RWPE1 (cell line): Measurements from ENCODE around the gene WWTR1.

Source experiments
- CTCF ChIA-PET: fragments of 350-600 bp; sonication (Branson Sonifier 250); formaldehyde crosslinking; extraction: SDS; loops from one replicate; lab custom pipeline; 2021; lab: Yijun Ruan, JAX
- POLR2A ChIA-PET: fragments of 400-600 bp; formaldehyde crosslinking; extraction: SDS; loops from one replicate; lab custom pipeline; 2020; ENCODE audit warnings: antibody characterized with exemption; ENCODE audit not compliant: low non-redundant PET; lab: Yijun Ruan, JAX
- DNase-seq: peaks from one replicate; pipeline ENCODE4 v3.0.0; 2012; ENCODE audit warnings: low spot score
- H3K27ac ChIP-seq: fragments of 450-650 bp; 2 replicates; pipeline ENCODE4 v1.5.1; 2017
- TF ChIP-seq, protein P1 (sequence below): fragments of 450-650 bp; conservative IDR thresholded peaks from 2 replicates; pipeline ENCODE4 v1.5.1; 2017; ENCODE audit warnings: low read depth, mild to moderate bottlenecking

The WWTR1 gene

DNA sequence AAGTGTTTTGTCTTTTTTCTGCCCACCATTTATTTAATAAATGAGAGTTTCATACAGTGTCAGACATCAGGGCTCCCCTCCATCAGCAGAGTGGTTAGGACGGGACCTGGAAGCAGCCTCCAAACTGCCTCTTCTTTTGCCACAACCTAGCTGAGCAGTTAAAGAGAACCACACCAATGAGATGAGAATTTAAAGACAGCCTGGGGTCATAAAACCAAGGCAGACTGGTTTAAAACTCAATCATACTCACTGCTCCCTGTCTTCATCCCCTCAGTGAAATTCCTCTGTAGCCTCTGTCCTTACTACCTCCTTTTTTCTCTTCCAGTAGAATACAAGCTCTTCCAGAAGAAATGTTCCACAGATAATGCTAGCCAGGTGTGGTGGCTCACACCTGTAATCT is 78.7 kb downstream of the WWTR1 start:
- ChIA-PET POLR2A (no interaction called here), CTCF (no interaction called here)
- TF ChIP-seq, protein P1, sequence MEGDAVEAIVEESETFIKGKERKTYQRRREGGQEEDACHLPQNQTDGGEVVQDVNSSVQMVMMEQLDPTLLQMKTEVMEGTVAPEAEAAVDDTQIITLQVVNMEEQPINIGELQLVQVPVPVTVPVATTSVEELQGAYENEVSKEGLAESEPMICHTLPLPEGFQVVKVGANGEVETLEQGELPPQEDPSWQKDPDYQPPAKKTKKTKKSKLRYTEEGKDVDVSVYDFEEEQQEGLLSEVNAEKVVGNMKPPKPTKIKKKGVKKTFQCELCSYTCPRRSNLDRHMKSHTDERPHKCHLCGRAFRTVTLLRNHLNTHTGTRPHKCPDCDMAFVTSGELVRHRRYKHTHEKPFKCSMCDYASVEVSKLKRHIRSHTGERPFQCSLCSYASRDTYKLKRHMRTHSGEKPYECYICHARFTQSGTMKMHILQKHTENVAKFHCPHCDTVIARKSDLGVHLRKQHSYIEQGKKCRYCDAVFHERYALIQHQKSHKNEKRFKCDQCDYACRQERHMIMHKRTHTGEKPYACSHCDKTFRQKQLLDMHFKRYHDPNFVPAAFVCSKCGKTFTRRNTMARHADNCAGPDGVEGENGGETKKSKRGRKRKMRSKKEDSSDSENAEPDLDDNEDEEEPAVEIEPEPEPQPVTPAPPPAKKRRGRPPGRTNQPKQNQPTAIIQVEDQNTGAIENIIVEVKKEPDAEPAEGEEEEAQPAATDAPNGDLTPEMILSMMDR: no peak
- H3K27ac ChIP-seq: peak overlapping the region; percentile 44; the same call in 1 of the 2 replicates
- no peak for DNase-seq

DNA sequence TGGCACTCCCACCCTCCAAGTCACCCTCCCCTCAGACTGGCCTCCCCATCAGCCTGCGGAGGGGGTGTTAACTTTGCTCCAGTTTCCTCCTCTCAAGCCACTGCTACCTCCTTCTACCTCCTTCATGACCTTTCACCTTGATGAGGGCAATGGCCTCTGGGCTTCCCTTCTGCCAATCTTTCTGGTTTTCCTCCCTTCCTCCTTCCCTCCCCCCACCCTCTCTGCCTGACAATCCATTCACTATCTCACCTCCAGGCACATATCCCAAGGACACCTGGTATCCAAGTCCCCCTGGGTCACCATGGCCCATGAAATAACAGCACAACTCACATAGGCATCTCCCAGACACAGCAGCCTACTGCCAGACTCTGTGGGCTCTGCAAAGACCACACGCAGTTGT is 80.0 kb downstream of the WWTR1 start:
- ChIA-PET CTCF (no interaction called here), POLR2A (no interaction called here)
- peak overlapping the region; percentile 13; the same call in 1 of the 2 replicates for H3K27ac ChIP-seq
- DNase-seq: no peak
- TF ChIP-seq, protein P1: no peak

DNA sequence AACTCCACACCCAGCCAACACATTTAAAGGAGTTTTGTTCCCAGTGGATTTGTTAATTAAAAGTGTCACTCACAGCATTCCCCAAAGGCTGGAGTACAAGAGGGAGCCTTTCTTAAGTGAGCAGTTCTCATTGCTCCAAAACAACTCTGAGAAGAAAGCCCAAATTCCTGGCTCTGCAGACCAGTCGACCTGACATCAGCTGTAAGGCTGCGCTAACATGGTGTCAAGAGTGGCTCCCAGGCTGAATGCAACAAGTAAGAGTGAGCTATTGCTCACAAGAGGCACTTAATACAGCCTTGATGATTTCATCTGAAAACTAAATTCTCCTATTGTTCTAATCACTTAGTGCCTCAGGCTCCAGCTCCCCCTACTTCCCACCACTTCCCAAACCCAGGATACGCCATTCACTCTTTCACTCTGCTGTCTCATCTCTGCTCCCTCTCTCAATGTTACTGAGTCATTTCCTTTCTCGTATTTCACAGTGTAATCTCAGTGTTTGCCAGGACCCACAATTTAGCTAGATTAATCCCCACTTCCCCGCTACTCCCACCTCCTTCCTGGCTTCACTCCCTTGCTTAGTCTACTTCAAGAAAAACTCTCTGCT is 81.8 kb downstream of the WWTR1 start:
- peak; percentile 83 for DNase-seq
- POLR2A ChIA-PET: no interaction called here
- CTCF ChIA-PET: interaction anchor here (0.7 to 1.4 kb wide), 4 partner anchors 139 to 195 kb away, joined by 3 to 6 read pairs (median 4); partner anchors contain the start of gene COMMD2
- peak overlapping the region; percentile 96 for H3K27ac ChIP-seq
- TF ChIP-seq, protein P1: no peak

DNA sequence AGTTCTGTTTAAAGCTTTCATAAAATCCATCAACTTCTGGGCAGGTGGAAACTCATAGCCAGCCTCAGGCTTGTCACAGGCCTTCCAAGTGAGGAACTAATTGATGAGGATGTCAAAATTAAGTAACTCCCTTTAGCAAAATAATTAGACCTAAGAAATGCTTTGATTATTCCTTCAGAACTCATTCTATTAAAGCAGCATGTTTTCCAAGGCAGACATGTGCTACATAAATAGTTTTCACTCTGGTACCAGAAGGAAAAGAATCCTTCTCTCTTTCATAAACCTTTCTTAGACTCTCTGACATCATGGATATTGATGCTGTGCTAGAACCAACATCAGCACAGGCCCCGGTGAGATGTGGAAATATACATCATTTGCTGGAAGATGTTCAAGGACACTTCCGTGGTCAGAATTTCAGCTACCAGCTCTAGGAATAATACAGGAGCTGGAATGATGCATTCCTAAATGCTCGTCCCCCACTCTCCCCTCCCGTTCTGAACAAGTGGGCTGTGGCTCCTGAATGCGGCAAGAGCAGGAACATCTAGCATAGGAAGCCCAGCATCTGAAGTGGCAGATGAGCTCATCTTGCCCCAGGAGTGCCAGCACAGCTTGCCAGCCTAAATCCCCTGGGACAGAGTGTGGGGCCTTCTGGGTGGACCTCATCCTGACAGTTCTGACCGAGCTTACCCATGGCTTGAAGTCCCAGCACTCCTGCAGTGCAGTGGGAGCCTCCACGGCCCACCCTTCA is 82.4 kb downstream of the WWTR1 start:
- TF ChIP-seq, protein P1: no peak
- DNase-seq: peak; percentile 25
- ChIA-PET POLR2A (no interaction called here), CTCF (interaction anchor here (0.5 to 1.4 kb wide), 4 partner anchors 142 to 1730 kb away, joined by 3 to 6 read pairs (median 4); partner anchors contain the start of gene COMMD2)
- peak overlapping the region; percentile 96 for H3K27ac ChIP-seq

DNA sequence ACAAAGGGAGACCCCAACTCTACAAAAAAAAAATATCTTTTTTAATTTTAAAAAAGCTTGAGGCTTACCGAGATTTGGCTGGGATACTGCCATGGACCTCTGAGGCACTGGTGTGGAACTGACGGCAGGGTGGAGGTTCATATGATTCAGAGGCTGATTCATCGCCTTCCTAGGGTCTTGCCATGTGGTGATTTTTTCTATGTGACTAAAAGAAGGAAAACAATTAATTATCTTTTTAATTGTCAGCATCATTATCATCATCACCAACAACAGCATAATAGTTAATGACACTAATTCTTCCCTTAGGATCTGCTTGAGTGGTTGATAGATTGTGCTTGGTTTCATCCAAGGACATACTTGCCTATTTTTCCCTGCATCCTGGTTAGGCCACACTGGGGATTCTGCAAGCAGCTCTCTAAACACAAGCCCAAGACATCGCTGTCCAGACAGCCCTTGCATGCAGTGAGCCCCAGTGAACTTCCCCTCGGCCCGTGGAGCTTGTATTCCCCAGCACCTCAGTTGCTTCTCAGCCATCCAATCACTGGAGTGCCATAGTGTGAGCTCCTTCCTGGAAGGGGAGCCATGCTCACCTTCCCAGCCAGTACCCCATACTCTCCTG is 84.9 kb downstream of the WWTR1 start:
- peak overlapping the region; percentile 75 for H3K27ac ChIP-seq
- POLR2A ChIA-PET: interaction anchor here (1.2 kb wide), 1 partner anchor 85 kb away, joined by 3 read pairs; the partner anchor contains the start of gene WWTR1
- DNase-seq: peak; percentile 60
- CTCF ChIA-PET: interaction anchor here (0.6 kb wide), 1 partner anchor 145 kb away, joined by 3 read pairs; no protein-coding TSS in a partner anchor
- TF ChIP-seq, protein P1: no peak

DNA sequence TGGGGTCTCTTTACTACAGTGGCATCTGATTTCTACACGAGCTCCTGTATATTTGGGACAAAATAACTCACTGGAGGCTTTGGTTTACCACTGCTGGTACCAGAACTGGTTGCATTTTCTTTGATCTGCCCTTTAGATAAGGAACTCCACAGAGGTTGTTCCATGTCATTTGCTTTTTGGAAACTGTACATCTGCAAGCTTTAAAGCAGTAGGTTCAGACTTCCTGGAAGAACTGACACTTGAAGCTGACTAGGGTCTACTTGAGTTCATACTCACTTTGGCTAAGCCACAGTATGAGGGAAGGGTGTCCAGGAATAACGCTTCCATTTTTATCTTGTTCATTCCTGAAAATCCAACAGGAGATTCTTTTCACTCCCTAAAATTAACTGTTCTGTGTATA is 86.4 kb downstream of the WWTR1 start:
- ChIA-PET POLR2A (no interaction called here), CTCF (no interaction called here)
- H3K27ac ChIP-seq: no peak overlapping the region
- DNase-seq: no peak
- TF ChIP-seq, protein P1: no peak
